Neural progenitor cell (in vitro differentiated cells): Measurements from ENCODE around the gene PEX26. TPM values are rescaled to one million over a fixed set of nuclear protein-coding genes. Genes with fewer than 3 reads are reported as not detected.

ENCODE experiments used
- DNase-seq: peaks from one replicate; pipeline ENCODE4 v3.0.0-alpha.2; 2016; ENCODE audit warnings: low spot score
- H2AFZ ChIP-seq: fragments of 200-600 bp; sonication (generic); replicated peaks from 2 replicates; pipeline ENCODE4 v1.6.1; 2016; ENCODE audit warnings: antibody characterized with exemption
- H3F3A ChIP-seq: fragments of 200-600 bp; sonication (generic); 2 replicates; pipeline ENCODE4 v1.6.1; 2016; ENCODE audit warnings: antibody characterized with exemption, low read depth
- H3K27ac ChIP-seq: fragments of 200-600 bp; sonication (generic); 2 replicates; pipeline ENCODE4 v1.5.1; 2016; ENCODE audit warnings: mild to moderate bottlenecking
- H3K27me3 ChIP-seq: fragments of 200-600 bp; sonication (generic); 2 replicates; pipeline ENCODE4 v1.6.1; 2016; ENCODE audit warnings: mild to moderate bottlenecking, moderate library complexity
- H3K36me3 ChIP-seq: fragments of 200-600 bp; sonication (generic); 2 replicates; pipeline ENCODE4 v1.5.1; 2016
- H3K4me1 ChIP-seq: fragments of 200-600 bp; sonication (generic); 2 replicates; pipeline ENCODE4 v1.6.1; 2016; ENCODE audit warnings: mixed run types
- H3K4me2 ChIP-seq: fragments of 200-600 bp; sonication (generic); 2 replicates; pipeline ENCODE4 v1.6.1; 2016
- H3K4me3 ChIP-seq: fragments of 200-600 bp; sonication (generic); 2 replicates; pipeline ENCODE4 v1.5.1; 2016
- H3K79me2 ChIP-seq: fragments of 200-600 bp; sonication (generic); 2 replicates; pipeline ENCODE4 v1.6.1; 2016; ENCODE audit warnings: low read depth
- H3K9ac ChIP-seq: fragments of 200-600 bp; sonication (generic); 2 replicates; pipeline ENCODE4 v1.6.1; 2016
- H3K9me3 ChIP-seq: fragments of 200-600 bp; sonication (generic); 2 replicates; pipeline ENCODE4 v1.5.1; 2016; ENCODE audit warnings: low read depth
- H4K20me1 ChIP-seq: fragments of 200-600 bp; sonication (generic); 2 replicates; pipeline ENCODE4 v1.6.1; 2016; ENCODE audit warnings: low read depth
- H3K27ac Mint-ChIP-seq: 3 replicates; pipeline ENCODE4 v1.8.0; 2021; ENCODE audit warnings: mixed read lengths
- H3K27me3 Mint-ChIP-seq: 2 replicates; pipeline ENCODE4 v1.8.0; 2022; ENCODE audit warnings: low read depth, mild to moderate bottlenecking, inconsistent platforms, moderate library complexity, mixed read lengths; ENCODE audit not compliant: insufficient read depth
- H3K36me3 Mint-ChIP-seq: 3 replicates; pipeline ENCODE4 v1.8.0; 2021; ENCODE audit warnings: mixed read lengths
- H3K4me1 Mint-ChIP-seq: 3 replicates; pipeline ENCODE4 v1.8.0; 2021; ENCODE audit warnings: mixed read lengths
- H3K4me3 Mint-ChIP-seq: 3 replicates; pipeline ENCODE4 v1.8.0; 2021; ENCODE audit warnings: mild to moderate bottlenecking, moderate library complexity, mixed read lengths
- H3K9me3 Mint-ChIP-seq: 3 replicates; pipeline ENCODE4 v1.8.0; 2020; ENCODE audit warnings: mixed read lengths
- EZH2 ChIP-seq: fragments of 200-600 bp; sonication (generic); IDR thresholded peaks from 2 replicates; pipeline ENCODE4 v1.6.1; 2017; ENCODE audit warnings: antibody characterized with exemption, mild to moderate bottlenecking, moderate library complexity
- EZH2phosphoT487 ChIP-seq: fragments of 200-600 bp; sonication (generic); IDR thresholded peaks from 2 replicates; pipeline ENCODE4 v1.6.1; 2017; ENCODE audit warnings: antibody characterized with exemption
- total RNA-seq: library from RNA; depleted of rRNA; stranded (reverse); fragments of >200 nt; gene quantifications from 2 replicates; pipeline ENCODE4 v1.2.3, GENCODE V29; 2015; ENCODE audit warnings: low replicate concordance
- TF ChIP-seq, protein P1 (sequence below): fragments of 200-600 bp; sonication (generic); IDR thresholded peaks from 2 replicates; pipeline ENCODE4 v1.5.1; 2017; ENCODE audit warnings: antibody characterized with exemption, mild to moderate bottlenecking

Gene PEX26
- total RNA-seq, 1 donor from 2014 or later = 22.9 TPM

DNA sequence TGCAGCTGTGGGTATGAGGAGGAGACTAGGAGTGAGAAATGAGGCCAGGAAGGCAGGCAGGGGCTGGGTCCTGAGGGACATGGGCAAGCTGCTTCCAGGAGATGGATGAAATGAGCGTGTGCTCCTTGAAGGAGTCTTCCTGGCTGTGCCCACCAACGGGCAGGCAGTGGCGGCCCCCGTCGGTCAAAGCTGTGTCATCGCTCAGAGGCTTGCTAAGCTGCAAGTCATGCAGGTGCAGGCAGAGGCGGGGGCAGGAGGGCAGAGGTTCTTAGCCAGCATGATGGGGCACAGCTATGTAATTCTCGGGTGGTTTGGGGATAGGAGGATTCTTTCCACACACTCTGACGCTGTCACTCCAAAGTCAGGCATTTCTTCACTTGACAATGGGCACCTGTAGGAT is 12.5 kb upstream of the PEX26 start:
- H3K36me3 ChIP-seq = no peaks in the 10 kb centered on the region
- no peaks in the 10 kb centered on the region for H3F3A ChIP-seq
- no peak overlapping the region for H3K27ac Mint-ChIP-seq
- peak; percentile 27 for DNase-seq
- H3K9me3 ChIP-seq = no peaks in the 10 kb centered on the region
- H3K4me3 Mint-ChIP-seq = no peak overlapping the region
- TF ChIP-seq, protein P1, sequence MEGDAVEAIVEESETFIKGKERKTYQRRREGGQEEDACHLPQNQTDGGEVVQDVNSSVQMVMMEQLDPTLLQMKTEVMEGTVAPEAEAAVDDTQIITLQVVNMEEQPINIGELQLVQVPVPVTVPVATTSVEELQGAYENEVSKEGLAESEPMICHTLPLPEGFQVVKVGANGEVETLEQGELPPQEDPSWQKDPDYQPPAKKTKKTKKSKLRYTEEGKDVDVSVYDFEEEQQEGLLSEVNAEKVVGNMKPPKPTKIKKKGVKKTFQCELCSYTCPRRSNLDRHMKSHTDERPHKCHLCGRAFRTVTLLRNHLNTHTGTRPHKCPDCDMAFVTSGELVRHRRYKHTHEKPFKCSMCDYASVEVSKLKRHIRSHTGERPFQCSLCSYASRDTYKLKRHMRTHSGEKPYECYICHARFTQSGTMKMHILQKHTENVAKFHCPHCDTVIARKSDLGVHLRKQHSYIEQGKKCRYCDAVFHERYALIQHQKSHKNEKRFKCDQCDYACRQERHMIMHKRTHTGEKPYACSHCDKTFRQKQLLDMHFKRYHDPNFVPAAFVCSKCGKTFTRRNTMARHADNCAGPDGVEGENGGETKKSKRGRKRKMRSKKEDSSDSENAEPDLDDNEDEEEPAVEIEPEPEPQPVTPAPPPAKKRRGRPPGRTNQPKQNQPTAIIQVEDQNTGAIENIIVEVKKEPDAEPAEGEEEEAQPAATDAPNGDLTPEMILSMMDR = peak; percentile 22
- TF ChIP-seq EZH2 (no peak), EZH2phosphoT487 (no peak)
- no peaks in the 10 kb centered on the region for H3K79me2 ChIP-seq
- H3K4me1 Mint-ChIP-seq = peaks cover 9% of the 10 kb centered on the region
- H3K9me3 Mint-ChIP-seq = no peaks in the 10 kb centered on the region
- H3K9ac ChIP-seq = no peak overlapping the region
- no peak overlapping the region for H3K27ac ChIP-seq
- H3K4me3 ChIP-seq = no peak overlapping the region
- peaks cover 9% of the 10 kb centered on the region for H3K27me3 Mint-ChIP-seq
- H4K20me1 ChIP-seq = no peaks in the 10 kb centered on the region
- no peaks in the 10 kb centered on the region for H3K36me3 Mint-ChIP-seq
- H2AFZ ChIP-seq = peak overlapping the region; percentile 3
- no peak overlapping the region for H3K4me2 ChIP-seq
- no peaks in the 10 kb centered on the region for H3K27me3 ChIP-seq
- no peaks in the 10 kb centered on the region for H3K4me1 ChIP-seq

DNA sequence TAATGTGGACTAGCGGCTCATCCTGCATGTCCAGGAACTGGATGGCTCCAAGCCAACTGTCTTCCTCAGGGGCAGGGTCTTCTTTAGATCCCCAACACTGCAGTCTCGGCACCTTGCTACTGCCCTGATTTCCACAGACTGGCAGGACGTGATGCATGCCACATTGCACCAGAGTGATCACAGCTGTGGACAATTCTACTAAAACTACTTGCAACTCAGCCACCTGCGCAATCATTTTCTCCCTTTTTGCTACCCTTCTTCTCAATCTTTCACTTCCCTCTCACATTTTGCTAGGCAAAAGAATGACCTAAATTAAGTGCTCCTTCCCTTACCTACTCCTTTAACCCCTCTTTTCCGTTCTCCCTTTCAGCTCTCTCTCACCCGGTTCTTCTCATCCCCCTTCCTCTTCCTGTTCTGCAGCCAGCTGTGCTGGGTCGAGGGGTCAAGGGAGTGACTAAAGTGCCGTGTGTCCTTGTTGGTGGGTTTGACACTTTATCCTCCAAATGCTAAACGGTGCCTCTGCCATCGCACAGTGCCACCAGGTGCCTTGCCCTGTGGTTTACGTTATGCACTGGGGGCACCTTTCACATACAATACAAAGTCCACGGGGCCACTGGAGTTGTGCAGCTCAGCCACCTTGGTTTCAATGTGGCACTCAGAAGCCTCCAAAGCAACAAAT is 11.5 kb upstream of the PEX26 start:
- H2AFZ ChIP-seq = no peak overlapping the region
- no peaks in the 10 kb centered on the region for H4K20me1 ChIP-seq
- DNase-seq = no peak
- H3K4me1 ChIP-seq = no peaks in the 10 kb centered on the region
- Mint-ChIP-seq H3K9me3 (no peaks in the 10 kb centered on the region), H3K36me3 (no peaks in the 10 kb centered on the region), H3K4me1 (peaks cover 5% of the 10 kb centered on the region), H3K27ac (no peak overlapping the region), H3K4me3 (no peak overlapping the region), H3K27me3 (peaks cover 14% of the 10 kb centered on the region)
- H3K79me2 ChIP-seq = no peaks in the 10 kb centered on the region
- H3K27me3 ChIP-seq = no peaks in the 10 kb centered on the region
- H3K9me3 ChIP-seq = no peaks in the 10 kb centered on the region
- no peaks in the 10 kb centered on the region for H3F3A ChIP-seq
- H3K27ac ChIP-seq = no peak overlapping the region
- no peak overlapping the region for H3K4me3 ChIP-seq
- H3K36me3 ChIP-seq = no peaks in the 10 kb centered on the region
- H3K4me2 ChIP-seq = no peak overlapping the region
- TF ChIP-seq EZH2phosphoT487 (no peak), EZH2 (no peak)
- TF ChIP-seq, protein P1 = no peak
- no peak overlapping the region for H3K9ac ChIP-seq

DNA sequence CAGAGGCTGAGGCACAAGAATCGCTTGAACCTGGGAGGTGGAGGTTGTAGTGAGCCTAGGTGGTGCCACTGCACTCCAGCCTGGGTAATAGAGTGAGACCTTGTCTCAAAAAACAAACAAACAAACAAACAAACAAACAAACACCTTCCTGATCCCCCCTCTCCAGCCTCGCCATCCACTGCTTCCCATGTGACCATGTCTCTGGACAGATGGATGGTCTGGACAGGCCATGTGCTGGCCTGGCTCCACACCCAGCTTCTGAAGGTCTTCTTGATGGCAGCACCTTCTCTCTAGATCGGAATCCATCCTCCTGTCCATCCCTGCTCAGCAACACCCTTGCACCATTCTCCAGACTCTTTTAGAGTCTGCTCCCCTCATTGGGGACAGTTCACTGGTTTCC is 10.7 kb upstream of the PEX26 start:
- peak overlapping the region; percentile 58 for H3K27ac Mint-ChIP-seq

More for the DNA sequence above, 10.7 kb upstream of the PEX26 start:
- Histone ChIP-seq H3F3A (no peaks in the 10 kb centered on the region), H3K4me2 (no peak overlapping the region), H3K27me3 (no peaks in the 10 kb centered on the region), H3K9ac (no peak overlapping the region), H3K4me3 (no peak overlapping the region), H3K79me2 (no peaks in the 10 kb centered on the region), H2AFZ (no peak overlapping the region), H4K20me1 (no peaks in the 10 kb centered on the region), H3K4me1 (no peaks in the 10 kb centered on the region), H3K36me3 (no peaks in the 10 kb centered on the region), H3K9me3 (no peaks in the 10 kb centered on the region), H3K27ac (no peak overlapping the region)
- Mint-ChIP-seq H3K27me3 (peaks cover 14% of the 10 kb centered on the region), H3K4me3 (no peak overlapping the region), H3K36me3 (no peaks in the 10 kb centered on the region), H3K4me1 (peaks cover 4% of the 10 kb centered on the region), H3K9me3 (no peaks in the 10 kb centered on the region)
- TF ChIP-seq EZH2 = no peak
- TF ChIP-seq EZH2phosphoT487 = no peak
- TF ChIP-seq, protein P1 = no peak
- no peak for DNase-seq
